Islet precursor cell (in vitro differentiated cells): ENCODE data around the gene EIF4E2.
"Not testable (repeated sequence)": the region's sequence is repeated elsewhere in the genome, so short reads cannot be mapped to it uniquely, and the experiment has no call there.

Experiments used
- DNase-seq: peaks from one replicate; pipeline ENCODE4 v3.0.0-alpha.2; 2018

The EIF4E2 gene

DNA sequence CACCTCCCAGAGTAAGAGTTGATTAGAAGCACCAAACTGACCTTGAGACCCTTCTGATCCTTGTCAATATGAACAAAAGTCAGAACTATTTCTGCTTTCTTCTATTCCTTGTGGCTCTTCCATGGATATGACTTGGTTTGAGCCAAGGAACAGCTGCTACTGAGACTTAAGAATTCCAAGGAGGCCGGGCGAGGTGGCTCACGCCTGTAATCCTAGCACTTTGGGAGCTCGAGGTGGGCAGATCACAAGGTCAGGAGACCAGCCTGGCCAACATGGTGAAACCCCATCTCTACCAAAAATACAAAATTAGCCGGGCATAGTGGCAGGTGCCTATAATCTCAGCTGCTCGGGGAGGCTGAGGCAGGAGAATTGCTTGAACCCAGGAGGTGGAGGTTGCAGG, 20.0 kb downstream of the EIF4E2 start:
- DNase-seq: not testable (repeated sequence)

DNA sequence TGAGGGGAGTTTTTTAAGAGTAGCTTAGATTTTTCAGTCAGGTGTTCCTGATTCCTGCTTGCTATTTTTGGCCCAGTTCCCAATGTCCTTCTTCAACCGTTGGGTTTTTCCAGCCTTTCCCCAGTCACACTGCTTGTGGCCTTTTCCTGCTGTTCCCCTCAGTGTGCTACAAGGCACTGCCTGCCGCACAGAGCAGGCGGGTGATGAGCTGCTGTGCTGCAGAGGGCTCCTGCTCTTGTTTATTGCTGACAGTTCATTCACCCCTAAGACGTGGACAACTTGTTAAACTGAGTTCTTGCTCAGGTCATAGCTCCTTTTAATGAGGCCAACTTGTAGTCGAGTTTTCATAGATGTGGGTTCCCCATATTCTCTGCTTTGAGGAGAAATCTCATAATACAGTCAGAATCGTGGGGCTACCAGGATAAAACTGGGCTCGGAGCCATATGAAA, 20.6 kb downstream of the EIF4E2 start:
- DNase-seq: no peak

GRCh38 chr2:232573042-232573441, 22.6 kb downstream of the EIF4E2 start:
- DNase-seq: no peak

DNA sequence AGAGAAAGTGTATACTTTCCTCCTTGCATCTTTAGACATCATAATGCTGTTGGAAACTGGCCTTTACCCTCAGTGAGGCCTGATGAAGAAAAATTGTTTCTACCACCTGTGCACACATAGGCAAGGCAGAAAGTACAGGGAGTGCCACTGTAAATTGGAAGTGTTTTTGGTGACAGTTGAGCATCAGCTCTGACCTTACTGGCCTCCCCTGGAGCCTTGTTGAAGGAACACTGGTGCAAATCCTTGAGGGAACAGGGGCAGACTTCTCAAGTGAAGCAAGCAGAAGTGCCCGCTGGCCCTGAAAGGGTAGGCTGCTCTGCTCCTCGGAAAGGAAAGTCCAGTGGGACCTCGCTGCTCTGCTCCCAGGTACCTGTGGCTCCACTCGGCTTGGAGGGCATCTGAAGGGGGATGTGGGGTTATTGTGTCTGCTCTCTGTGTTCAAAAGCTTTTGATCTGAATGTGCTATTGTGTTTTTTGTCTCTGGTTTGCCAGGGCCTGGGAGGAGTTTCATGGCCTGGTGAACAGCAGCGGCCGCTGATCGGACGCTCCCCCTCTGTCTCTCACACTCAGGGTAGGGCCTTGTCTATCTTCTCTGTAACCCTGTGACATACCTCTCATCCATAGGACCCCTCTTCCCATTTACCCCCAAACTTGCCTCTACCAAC, 23.4 kb downstream of the EIF4E2 start:
- no peak for DNase-seq

DNA sequence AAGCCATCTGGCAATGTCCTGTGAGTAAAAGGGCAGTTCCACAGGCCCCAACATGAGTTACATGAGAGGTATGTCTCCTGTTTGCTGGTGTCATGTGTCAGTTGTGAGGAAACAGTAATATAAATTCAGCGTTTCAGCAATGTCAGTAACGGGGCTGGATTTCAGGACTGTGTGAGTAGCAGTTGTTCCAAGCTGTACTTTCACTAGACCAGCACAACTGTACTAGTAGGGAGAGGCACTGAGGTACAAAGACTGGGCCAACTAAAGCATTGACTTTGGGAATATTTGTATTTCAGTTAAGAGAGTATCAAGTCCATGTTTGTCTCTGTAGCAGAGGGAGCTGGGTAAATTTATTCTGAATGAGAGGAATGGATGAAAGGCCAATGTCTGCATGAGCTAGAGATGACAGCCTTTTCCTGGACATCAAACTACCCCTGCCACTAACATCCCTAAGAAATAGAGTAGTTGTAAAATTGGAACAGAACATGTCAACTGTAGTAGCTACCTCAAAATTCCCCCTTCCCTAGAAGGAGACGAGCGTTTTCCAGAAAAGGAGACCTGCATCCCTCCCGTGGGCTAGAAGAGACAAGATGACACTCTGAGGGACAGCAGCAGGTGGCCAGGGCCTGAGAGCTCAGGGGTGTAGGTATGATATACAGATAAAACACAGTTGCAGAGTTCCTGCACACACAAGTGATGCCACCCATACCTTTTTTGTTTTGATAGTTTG, 24.4 kb downstream of the EIF4E2 start:
- no peak for DNase-seq

GRCh38 chr2:232575404-232575746, 24.9 kb downstream of the EIF4E2 start:
- DNase-seq: no peak

- DNase-seq: peak; percentile 71
Measured at GRCh38 chr2:232576995-232577394, 26.5 kb downstream of the EIF4E2 start.

GRCh38 chr2:232577841-232578240, 27.4 kb downstream of the EIF4E2 start:
- no peak for DNase-seq

DNA sequence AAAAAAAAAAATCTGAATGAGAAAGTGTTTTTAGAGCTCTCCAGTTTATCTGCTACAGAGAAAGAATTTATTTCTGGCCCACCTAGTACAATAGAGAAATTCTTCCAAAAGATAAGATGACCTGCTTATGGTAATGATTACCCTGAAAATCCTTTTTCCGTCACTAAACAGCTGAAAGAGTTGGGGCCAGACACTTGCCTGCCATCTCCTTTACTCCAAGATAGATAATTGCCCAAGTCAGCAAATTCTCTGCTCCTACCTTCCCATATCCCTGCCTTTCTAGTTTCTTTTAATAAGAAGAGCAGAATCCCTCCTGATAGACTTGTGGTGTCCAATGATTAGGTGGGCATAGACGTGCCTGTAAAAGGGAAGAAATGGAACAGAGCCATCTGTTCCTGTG, 28.1 kb downstream of the EIF4E2 start:
- DNase-seq: no peak

GRCh38 chr2:232580648-232580981, 30.1 kb downstream of the EIF4E2 start:
- DNase-seq: no peak

DNA sequence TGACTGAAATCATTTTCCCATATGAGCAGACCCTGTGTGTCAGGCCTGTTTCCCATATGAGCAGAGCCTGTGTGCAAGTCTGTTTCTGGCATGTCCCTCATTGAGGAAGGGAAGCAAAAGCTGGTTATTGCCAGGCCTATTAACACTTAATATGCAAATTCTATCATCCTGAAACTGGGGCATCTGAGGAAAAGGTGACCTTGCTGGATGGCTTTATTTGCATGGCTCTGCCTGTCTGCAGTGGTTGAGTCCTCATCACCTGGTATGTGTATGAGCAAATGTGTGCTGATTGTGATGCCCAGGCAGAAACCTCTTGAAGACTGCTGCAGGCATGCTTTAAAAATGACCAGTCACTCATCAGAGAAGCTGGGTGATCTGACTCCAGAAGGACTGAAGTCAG, 31.2 kb downstream of the EIF4E2 start:
- DNase-seq: no peak

DNA sequence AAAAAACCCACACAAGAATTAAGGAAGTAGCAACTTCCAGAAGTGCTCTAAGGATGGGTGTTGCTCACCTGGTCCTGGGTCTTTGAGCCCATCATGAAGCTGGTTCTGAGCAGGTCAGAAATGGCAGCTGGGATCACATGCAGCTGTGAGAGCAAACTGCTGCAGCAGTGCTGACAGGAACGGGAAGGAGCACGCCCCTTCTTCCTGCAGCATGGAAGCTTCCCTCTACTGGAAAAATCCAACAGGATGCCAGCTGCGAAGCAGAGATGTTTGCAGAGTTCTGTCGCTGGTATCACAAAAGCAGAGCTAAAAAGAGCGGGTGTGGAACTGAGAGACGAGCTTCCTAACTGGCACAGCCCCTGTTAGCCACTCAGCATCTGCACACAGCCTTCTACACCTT, 33.7 kb downstream of the EIF4E2 start:
- no peak for DNase-seq

- no peak for DNase-seq
Measured at GRCh38 chr2:232586943-232587505, 36.5 kb downstream of the EIF4E2 start.

DNA sequence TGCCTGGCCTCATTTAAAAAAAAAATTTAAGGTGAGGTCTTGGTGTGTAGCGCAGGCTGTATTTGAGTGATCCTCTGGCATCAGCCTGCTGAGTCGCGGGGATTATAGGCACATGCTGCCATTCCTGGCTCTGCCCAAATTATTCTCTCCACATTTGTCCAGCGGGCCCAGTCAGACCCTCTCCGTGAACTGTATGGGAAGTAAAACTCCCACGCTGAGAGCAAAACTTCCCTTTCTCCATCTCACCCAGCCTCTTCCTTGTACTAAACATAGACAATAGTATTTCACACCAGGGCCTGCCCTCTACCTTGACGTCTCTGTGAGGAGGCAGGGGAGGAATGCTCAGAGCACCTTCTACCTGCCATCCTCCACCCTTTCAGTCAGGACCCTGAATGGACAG, 37.0 kb downstream of the EIF4E2 start:
- no peak for DNase-seq

- DNase-seq: no peak
Measured at GRCh38 chr2:232588031-232588430, 37.5 kb downstream of the EIF4E2 start.

DNA sequence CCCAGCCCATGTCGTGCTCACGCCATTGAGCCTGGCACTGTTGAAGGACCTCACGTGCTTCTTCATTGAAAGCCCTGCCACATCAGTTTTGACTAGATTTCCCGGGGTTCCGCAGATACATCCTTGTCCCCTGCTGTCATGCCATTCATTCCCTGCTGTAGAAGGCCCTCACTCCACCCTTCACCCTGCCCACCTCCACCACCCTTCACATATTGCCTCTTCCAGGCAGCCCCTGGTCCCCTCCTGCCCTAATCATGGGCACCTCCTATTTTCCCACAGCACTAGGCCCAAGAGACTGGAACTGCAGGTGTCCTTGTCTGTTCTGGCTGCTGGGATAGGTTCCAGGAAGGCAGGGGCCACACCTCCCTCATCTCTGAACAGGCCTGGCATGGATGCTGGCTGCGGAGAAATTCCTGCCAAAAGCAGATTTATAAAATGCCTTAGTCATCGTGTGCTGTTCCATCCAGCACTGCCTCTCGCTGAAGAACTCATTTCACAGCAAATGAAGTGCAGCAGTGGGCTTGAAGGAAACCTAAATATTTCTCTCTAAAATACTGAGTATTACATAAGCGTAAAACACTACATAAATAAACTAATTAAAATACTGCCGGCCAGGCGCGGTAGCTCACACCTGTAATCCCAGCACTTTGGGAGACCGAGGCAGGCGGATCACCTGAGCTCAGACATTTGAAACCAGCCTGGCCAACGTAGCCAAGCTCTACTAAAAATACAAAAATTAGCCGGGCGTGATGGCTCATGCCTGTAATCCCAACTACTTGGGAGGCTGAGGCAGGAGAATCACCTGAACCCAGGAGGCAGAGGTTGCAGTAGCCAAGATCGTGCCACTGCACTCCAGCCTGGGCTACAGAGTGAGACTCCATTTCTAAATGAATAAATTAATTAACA, 38.4 kb downstream of the EIF4E2 start:
- no peak for DNase-seq

- DNase-seq: peak; percentile 73
Measured at GRCh38 chr2:232592772-232593395, 42.4 kb downstream of the EIF4E2 start.

DNA sequence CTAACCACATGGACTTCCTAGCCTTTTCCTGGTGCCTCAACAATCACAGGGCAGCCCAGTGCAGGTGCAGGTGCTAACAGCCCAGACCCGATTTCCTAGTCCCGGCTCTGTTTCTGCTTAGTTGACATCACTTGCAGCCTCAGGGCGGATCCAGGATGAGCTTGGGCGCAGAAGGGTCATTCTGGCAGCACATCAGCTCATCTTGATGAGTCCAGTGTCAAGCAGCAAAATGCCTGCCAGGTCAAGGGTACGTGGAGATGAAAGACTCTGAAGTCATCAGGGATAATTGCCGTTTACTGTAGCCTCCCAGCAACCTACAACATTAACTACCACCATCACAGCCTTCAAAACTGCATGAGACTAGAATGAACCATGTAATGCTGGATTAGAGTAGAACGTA, 43.5 kb downstream of the EIF4E2 start:
- DNase-seq: peak; percentile 73

GRCh38 chr2:232597362-232598079, 47.0 kb downstream of the EIF4E2 start:
- DNase-seq: no peak

- no peak for DNase-seq
Measured at GRCh38 chr2:232598293-232598692, 47.8 kb downstream of the EIF4E2 start.

DNA sequence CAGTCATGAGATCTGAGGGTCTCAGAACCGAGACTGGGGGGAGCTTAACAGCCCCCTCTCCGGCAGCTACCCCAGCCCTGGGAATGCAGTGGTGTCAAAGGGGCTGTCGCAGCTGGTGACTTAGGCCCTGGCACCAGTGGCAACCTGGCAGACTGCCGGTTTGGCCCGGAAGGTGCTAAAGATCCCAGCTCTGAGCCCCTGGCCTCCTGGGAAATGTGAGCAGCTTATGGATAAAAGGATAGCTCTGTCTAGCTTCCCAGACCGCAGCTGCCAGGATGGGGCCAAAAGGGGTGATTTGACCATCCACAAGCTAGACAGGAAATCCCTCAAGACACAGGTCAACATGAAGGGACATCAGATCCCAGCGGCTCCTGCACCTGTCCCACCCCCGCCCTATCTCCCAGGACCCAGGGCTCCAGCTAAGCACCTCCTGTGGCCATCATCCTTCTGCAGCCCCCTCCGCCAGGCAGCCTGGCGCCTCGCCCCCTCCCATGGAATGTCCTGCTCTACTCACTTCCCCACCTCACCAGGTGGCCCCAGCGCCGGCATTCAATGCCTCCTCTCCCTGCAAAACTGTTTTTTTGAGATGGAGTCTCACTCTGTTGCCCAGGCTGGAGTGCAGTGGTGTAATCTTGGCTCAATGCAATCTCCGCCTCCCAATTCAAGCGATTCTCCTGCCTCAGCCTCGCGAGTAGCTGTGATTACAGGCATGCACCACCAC, 49.7 kb downstream of the EIF4E2 start:
- DNase-seq: no peak

DNA sequence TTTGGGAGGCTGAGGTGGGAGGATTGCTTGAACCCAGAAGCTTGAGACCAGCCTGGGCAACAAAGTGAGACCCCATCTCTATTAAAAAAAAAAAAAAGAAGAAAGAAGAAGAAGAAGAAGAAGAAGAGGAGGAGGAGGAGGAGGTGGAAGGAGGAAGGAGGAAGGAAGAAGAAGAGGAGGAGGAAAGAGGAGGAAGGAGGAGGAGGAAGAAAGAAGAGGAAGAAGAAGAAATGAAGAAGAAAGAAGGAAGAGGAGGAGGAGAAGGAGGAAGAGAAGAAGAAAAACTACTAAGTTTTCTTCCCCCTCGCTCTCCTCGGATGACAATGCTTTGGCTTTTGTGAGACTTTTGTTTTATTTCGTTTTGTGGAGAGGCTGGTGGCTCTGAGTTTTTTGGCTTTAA, 52.8 kb downstream of the EIF4E2 start:
- no peak for DNase-seq
